IPS-NIHi7 (cell line): ENCODE results near the gene DNAH8.
A peak's percentile ranks its signal among the peaks of the same experiment; 100 is the strongest.
"Not testable (repeated sequence)": the region's sequence is repeated elsewhere in the genome, so short reads cannot be mapped to it uniquely, and the experiment has no call there.

ENCODE experiments used
- DNase-seq: peaks from one replicate; pipeline ENCODE4 v3.0.0; 2012; ENCODE audit warnings: mixed read lengths; ENCODE audit errors: extremely low spot score

The DNAH8 gene

DNA sequence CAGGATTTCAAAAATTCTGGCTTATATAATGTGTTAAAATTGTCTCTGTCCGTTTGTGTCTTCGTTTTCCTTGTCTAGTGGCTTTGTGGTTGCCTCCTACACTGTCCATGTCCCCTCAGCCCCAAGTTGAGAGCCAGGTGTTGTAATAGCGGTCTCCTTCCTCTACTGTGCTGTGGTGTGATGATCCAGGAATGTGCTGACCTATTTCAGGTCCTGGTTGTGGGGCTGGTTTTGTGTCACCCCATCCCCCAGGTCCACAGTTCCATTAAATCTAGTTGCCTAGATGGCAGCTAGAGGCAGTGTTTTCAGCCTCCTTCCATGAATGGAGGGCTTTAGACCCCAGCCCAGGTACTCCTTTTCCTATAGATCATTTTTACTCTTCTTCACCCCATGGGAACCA lies 128.7 kb downstream of the DNAH8 start:
- peak; percentile 26 for DNase-seq

DNA sequence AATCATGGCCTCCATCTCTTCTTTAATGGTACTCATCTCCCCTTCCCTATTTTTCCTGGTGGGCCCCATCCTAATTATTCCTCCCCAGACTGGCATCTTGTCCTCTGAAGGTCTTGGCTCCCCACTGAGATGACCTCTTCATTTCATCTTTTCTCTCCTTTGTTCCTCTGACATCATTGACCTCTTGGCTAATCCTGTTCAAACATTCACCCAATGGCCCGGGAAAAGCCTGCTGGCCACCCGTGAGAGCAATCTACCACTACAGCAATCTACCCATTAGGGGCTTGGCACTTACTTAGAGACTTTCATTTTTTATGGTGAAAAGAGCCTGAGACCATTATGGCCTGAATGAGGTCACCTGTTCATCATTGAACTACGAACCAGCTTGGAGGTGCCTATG lies 130.8 kb downstream of the DNAH8 start:
- no peak for DNase-seq

DNA sequence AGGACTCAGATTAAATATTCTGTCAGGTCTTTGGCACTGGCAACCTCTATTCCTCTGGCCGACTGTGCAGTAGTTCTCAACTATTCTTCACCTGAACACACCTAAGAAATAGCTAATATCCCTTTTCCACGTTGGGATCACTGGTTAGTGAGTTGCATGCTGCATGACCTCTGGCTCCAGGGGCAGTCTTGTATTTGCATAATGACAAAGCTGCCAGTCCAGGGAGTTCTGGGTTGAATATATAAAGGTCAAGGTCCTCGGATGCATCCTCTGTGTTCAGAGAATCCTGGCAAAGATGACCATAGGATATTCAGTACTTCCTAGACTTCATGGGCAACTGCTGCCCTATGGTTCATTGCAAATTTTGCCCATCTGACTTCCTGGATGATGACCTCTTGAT lies 131.2 kb downstream of the DNAH8 start:
- no peak for DNase-seq

DNA sequence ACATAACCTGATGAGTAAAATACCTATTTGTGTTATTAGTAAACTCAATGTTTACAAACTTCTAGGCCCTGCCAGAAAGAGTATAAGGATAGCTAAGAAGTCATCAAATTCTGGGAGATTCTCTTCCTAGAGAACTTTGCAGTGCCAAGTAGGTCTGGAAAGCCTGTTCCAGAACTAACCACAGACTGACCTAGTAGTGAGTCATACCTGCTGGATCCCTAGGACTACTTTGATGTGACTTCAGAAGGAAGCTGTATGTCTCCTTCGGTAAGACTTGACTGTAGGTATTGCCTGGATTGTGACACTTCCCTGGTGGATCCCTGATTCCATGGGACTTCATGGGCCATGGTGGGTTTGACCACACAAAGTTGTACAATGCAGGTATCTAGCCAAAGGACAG lies 131.7 kb downstream of the DNAH8 start:
- DNase-seq: no peak

DNA sequence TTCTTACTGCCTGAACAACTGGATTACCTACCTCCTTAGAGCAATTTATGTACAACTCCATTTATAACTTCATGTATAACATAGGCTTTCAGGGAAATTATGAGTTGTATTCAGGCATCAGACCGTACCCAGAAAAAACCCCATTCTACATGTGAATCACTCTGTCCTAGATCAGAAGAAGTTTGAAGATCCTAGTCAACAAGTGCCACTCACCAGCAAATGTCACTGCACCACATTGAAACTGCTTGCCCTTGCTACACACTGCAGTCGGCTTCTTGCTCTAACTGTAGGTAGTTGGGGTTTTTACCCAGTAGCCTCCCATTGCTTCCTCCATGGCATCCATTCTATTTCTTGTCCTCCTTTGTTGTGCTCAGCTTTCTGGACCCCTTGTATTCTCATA lies 132.4 kb downstream of the DNAH8 start:
- no peak for DNase-seq

DNA sequence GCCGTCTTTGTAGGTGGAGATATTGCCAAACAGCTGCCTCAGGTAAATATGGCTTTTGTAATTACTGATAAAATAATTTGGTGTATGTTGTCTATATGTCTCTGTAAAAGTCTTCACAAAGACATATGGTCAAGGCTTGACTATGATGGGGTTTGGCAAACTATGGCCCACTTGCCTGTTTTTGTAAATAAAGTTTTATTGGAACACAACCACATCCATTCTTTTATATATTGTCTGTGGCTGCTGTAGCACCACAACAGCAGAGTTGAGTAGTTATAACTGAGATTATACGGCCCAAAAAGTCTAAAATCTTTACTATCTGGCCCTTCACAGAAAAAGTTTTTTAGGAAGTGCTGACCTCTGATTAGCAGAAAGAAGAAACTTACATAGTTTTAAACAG lies 133.6 kb downstream of the DNAH8 start:
- DNase-seq: no peak

DNA sequence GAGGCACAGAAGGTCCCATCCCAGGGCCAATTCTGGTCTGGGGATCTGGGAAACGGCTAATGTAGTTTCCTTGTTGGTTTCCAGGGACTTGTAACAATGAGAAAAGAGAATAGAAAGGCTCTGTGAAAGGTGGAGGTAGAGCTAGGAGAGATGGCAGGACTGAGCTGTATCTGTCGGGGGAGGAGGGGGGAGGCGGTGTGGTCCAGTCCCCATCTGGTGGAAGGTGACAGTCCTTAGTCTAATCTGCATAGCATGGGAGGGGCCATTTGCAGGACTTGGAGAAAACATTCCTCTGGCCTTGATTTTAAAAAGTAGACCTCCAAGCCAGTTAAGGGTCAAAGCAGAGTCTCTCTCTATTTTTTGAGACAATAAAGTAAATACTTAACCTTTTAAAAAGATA lies 137.1 kb downstream of the DNAH8 start:
- DNase-seq: peak; percentile 18

DNA sequence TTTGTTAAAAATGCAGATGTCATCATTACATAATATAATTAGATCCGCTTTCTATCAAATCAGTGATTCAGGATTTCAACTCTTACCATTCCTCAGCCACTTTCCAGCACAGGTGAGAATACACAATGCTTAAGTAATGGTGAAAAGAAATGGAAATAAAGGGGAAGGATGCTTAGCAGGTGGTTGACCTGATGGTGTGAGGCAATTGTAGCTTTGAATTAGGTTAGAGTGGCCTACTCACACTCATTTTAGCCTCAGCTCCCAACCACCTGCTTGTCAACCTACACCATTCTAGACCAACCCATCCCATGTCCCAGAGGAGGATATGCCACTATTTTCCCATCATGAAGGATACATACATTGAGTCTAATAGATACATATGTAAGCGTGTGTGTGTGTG lies 138.1 kb downstream of the DNAH8 start:
- DNase-seq: peak; percentile 13

DNA sequence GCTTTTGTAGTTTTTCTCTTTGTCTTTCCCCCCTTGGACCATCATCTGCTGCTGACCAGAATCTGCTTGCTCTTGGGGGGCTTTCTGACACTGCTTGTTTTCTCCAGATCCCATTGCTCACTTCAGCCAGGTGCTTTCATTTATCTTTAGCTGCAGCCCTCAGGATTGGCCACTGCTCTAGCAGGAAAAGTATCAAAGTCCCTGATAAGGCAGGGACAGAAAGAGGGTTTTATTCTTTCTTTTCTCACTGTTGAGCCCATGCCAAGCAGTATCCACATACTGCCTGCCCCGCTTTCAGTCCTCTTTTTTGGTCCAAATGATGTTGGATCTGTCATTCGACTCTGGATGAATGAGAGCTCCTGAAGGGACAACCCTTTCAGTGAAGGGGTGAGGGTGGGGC lies 141.4 kb downstream of the DNAH8 start:
- DNase-seq: no peak

DNA sequence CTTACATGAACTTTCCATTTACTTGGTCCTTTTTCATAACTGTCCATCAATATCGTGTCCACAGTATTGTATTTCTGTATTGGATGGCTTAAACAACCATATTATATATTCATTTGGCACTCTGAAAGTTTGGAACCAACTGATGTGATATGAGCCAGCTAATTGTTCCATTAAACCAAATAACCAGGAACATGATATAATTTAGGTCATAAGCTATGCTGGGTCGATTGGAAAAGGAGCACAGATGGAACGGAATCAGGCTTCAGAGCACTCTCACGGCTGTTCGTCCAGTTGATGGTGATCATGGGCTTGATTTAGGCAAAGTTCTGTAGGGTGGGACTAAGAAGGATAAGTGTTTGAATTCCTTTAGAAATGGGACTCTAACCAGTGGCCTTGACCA lies 142.7 kb downstream of the DNAH8 start:
- DNase-seq: no peak

DNA sequence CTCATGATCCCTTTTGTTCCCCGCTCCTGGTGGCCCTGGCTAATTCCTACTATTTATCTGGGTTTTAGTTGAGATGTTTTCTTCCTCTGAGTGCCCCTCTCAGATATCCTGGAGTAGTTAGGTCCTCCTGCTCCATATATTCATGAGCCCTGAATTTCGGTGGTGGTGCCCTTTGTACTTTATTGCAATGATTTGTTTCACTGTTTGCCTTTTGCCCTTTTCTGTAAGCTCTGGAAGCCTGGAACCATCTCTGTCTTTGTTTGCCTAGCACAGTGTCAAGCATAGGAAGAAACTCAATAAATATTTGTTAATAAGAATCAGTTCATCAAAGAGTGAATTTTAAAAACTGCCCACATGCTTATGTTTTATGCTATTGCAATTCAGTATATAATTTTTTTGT lies 144.9 kb downstream of the DNAH8 start:
- no peak for DNase-seq

DNA sequence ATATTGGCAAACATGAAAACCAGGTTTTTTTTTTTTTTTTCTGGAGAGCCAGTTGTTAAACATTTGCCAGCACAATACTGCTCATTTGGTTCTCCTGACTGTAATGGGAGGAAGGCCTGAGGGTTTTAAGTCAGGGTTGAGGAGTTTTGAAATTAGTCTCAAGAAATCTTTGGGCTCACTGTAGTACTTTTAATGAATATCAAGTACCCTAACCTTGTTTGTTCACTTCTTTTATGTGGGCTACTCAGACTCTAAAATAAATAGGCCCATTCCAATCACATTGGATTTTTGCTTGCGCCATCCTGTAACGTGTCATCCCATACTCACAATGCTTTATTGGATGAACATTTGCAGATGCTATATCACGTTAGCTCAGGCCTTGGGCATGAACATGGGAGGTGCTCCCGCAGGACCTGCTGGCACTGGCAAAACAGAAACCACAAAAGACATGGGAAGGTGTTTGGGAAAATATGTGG lies 146.9 kb downstream of the DNAH8 start:
- DNase-seq: no peak

DNA sequence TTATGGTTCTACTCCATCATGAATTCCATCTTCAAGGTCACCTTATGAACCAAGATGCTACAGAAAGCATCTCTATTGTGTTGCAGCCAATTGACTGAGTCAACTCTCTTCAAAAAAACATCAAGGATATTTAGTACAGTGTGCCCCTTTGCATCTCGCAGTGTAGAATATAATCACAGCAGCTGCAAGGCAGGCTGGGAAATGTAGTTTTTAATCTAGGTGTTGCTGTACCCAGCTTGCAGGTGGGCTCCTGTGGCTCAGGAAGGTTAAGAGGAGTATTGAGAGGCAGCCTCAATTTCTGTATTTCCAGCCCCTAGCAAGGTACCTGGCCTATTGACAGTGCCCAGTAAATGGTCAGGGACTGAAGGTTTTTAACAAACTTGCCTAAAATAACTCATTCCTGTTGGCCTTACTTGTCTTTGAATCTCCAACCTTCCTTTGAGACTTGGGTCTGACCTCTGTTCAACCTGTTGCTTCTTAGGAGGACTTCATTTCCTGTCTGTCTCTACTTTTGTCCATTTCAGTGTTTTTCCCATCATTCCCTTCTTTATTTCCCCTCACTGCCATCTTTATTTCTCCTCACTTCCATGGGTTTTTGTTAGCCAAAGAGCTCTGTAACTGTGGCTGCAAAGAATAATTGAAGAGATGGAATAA lies 150.5 kb downstream of the DNAH8 start:
- no peak for DNase-seq

DNA sequence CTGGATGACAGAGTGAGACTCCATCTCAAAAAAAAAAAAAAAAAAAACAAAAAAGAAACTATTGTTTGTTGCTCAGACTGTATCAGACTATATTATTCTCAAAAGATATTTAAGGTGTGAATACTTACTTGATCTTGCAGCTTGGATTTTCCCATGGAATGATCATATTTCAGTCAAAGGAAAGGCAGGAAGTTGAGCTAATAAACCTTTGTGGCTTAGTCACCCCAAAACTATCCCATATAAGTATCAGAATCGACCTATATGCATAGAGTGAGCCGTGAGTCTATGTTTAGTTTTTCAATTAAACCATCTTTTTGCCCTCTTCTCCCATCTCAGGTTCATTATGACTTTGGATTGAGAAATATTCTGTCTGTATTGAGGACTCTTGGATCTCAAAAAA lies 152.6 kb downstream of the DNAH8 start:
- DNase-seq: no peak

DNA sequence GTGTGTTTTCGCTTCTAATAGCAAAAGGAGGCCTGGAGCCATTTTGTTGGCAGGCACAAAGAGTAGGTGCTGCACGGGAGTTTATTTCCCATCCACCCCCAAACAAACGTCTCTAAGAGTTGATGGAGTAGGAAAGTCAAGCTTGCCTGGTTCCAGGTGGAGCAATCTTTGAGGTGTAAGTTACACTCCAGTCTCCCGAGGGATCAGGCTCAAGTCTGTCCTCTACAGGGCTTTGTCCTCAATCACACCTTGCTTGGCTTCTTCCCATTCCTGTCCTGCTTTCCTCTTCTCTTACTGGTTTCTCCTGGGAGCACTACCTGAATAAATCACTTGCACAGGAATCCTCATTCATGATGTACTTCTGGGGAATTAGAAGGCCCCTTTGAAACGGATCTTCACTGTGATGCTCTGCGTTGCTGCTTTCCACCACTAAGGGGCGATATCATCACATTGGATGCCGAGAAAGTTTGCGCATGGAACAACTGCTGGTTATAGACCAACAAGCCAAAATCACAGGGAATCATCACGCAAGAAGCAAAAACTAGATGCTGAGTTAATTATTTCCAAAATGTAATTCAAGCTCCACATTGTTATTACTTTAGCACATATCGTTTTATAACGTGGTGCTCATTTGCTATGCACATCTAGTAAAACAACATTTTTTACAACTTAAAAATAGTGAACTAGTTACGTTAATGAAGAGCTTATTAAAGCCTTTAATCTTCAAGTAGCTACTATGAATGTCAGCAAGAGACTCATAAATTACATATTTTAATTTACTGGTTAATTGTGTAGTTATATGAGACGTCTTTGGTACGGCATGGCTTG lies 156.8 kb downstream of the DNAH8 start:
- peak; percentile 74 for DNase-seq

DNA sequence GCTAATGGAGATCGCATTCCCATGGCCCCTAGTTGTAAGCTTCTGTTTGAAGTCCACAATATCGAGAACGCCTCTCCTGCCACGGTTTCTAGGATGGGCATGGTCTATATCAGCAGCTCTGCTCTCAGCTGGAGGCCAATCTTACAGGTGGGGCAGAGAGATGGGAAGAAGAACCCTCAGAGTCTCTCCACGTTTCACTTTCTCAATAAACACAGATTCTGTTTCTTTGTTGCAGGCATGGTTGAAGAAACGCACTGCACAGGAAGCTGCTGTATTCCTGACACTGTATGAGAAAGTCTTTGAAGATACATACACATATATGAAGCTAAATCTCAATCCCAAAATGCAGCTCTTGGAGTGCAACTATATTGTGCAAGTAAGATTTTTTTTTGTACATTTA lies 157.9 kb downstream of the DNAH8 start:
- DNase-seq: no peak

DNA sequence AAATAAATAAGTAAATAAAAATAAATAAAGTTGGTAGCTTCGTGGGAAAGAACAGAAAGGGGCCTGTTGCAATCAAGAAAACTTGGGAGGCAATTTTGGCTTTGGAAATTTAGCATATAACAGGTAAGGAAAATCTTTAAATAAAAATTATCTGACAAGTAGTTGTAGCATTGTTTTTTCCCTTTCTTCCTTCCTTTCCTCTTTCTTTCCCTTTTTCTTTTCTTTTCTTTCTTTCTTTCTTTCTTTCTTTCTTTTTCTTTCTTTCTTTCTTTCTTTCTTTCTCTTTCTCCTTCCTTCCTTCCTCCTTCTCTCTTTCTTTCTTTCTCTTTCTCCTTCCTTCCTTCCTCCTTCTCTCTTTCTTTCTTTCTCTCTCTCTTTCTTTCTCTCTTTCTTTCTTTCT lies 158.7 kb downstream of the DNAH8 start:
- not testable (repeated sequence) for DNase-seq

DNA sequence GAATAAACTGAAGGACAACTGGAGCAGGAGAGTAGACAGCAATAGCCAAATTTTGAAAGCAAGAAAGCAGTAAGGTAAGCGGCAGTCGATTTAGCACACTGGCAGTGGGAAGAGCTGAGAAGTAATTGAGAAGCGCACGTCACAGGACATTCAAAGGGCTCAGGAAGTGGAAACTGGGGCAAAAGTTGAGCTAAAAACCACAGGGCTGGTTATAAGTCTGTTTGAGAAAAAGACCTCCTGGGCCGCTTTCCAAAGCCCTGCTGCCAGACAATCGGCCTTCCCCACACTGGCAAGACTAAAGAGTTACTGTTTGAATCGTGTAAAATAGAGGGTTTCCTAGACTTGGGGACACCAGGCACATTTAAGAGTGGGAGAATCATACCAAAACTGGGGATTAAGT lies 161.4 kb downstream of the DNAH8 start:
- DNase-seq: peak; percentile 10

DNA sequence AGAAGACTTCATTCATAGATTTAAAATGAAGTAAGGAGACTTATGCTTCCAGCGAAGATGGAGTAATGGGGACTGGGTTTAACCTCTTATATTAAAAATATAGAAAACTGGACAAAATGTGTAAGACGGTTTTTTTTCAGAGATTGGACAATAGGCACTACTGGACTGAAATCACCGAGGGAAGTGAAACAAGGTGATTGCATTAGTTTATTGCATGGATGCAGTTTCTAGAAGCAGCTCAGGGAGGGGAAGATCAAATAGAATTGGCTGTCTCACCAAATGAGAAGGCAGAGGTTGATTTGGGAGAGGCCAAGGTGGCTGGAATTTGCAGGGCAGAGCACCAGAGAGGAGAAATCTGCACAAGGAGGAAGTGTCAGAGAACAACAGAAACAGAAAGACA lies 162.6 kb downstream of the DNAH8 start:
- DNase-seq: no peak

DNA sequence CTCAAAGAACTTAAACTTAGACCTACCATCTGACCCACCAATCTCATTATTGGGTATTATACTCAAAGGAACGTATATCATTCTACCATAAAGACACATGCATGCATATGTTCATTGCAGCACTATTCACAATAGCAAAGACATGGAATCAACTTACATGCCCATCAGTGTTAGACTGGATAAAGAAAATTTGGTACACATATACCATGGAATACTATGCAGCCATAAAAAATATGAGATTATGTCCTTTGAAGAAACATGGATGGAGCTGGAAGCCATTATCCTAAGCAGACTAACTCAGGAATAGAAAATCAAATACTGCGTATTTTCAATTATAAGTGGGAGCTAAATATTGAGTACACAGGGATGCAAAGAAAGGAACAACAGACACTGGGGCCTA lies 167.0 kb downstream of the DNAH8 start:
- no peak for DNase-seq

DNA sequence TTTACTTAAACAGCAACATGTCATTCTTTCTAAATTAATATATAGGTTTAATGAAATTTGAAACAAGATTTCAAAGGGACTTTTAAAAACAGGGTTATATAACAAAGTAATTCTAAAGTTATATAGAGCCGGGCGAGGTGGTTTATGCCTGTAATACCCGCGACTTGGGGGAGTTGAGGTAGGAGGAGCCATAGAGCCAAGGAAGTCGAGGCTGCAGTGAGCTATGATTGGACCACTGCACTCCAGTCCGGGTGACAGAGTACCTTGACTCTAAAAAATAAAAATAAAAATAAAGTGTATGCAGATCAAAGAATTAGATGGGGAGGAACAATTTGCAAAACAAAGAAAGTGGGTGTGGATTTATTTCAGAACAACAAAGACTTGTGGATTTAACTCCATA lies 182.4 kb downstream of the DNAH8 start:
- no peak for DNase-seq

DNA sequence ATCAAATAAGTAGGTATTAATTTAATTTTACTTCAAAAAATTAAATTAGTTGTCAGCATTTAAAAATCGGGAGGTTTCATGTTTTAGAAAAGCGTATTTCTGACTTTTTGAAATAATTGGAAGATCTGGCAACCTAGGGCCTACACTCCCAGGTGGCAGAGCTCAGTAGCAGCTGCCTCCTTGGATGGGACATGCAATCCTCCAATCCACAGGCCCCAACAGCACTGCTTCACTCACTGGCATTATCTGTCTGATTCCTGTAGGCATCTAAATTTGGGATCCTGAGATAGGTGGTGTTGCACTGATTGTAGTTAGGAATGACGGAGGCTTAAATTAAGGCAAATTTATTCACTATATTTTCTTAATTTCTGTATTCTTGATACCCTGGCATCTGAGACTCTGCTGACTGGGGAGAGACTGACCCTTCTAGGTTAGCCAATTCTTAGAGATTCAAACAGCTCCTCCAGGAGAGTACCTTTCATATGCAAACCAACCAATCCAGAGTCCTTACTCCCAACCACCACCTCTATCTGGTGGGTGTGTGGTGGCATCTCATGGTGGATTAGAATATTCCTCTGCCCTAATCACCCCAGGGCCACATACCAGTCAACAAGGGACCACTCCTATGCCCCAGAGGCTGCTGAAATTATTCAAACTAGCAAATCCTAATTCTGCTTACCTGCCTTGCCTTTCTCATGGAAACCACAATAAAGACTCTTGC lies 186.9 kb downstream of the DNAH8 start:
- peak; percentile 31 for DNase-seq

DNA sequence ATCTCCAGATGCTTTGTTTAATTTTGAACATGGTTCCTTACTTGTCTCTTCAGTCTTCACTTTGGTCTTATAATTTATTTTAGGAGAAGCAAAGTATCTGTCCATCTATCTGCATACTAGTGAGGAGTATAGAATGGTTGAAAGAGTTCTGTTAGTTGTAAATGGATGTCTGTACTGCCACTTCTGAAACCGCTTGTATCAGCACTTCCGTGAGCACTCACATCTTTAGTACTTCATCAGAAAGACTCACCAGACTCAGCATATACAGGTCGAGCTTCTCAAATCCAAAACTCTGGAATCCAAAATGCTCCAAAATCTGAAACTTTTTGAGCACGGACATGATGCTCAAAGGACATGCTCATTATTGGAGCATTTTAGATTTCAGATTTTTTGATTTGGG lies 191.5 kb downstream of the DNAH8 start:
- DNase-seq: no peak
